BE2C (cell line): ENCODE results near the gene NDST4.

ENCODE experiments used
- DNase-seq: peaks from one replicate; pipeline ENCODE4 v3.0.0-alpha.2; 2020
- H3K27me3 ChIP-seq: fragments of 250-450 bp; sonication (Bioruptor Pico); 2 replicates; pipeline ENCODE4 v1.5.1; 2020; ENCODE audit warnings: mild to moderate bottlenecking
- H3K36me3 ChIP-seq: fragments of 250-450 bp; sonication (Bioruptor Pico); 2 replicates; pipeline ENCODE4 v1.5.1; 2020; ENCODE audit warnings: mild to moderate bottlenecking
- H3K4me1 ChIP-seq: fragments of 250-450 bp; sonication (Bioruptor Pico); 2 replicates; pipeline ENCODE4 v1.5.1; 2020
- H3K4me3 ChIP-seq: 2 replicates; pipeline ENCODE4 v1.5.1; 2011; ENCODE audit warnings: low read depth, low read length
- H3K9me3 ChIP-seq: fragments of 250-450 bp; sonication (Bioruptor Pico); 2 replicates; pipeline ENCODE4 v1.5.1; 2020
- TF ChIP-seq, protein P1 (sequence below): IDR thresholded peaks from 2 replicates; pipeline ENCODE4 v1.5.1; 2012; ENCODE audit warnings: mild to moderate bottlenecking, low read depth, low read length

The NDST4 gene

DNA sequence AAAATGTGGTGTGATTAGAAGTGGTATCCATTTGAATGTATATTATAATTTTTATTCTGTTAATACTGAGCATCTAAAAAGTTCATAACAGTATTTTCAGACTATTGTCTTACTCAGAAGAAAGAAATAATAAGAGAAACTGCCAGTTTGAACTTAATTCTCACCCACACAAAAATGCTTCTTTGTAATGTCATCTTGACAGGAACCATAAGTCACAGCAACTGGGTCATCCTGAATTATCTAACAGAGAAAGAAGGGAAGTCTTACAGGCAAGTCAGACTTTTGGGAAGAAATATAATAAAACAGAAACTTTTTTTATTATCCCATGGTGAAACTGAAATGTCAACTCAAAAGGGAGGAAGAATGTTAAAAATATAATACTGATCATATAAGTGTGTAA is 83.1 kb downstream of the NDST4 start:
- Histone ChIP-seq H3K36me3 (no peaks in the 10 kb centered on the region), H3K9me3 (no peaks in the 10 kb centered on the region), H3K4me3 (no peak overlapping the region), H3K4me1 (no peaks in the 10 kb centered on the region), H3K27me3 (no peaks in the 10 kb centered on the region)
- DNase-seq: no peak
- TF ChIP-seq, protein P1, sequence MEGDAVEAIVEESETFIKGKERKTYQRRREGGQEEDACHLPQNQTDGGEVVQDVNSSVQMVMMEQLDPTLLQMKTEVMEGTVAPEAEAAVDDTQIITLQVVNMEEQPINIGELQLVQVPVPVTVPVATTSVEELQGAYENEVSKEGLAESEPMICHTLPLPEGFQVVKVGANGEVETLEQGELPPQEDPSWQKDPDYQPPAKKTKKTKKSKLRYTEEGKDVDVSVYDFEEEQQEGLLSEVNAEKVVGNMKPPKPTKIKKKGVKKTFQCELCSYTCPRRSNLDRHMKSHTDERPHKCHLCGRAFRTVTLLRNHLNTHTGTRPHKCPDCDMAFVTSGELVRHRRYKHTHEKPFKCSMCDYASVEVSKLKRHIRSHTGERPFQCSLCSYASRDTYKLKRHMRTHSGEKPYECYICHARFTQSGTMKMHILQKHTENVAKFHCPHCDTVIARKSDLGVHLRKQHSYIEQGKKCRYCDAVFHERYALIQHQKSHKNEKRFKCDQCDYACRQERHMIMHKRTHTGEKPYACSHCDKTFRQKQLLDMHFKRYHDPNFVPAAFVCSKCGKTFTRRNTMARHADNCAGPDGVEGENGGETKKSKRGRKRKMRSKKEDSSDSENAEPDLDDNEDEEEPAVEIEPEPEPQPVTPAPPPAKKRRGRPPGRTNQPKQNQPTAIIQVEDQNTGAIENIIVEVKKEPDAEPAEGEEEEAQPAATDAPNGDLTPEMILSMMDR: no peak

DNA sequence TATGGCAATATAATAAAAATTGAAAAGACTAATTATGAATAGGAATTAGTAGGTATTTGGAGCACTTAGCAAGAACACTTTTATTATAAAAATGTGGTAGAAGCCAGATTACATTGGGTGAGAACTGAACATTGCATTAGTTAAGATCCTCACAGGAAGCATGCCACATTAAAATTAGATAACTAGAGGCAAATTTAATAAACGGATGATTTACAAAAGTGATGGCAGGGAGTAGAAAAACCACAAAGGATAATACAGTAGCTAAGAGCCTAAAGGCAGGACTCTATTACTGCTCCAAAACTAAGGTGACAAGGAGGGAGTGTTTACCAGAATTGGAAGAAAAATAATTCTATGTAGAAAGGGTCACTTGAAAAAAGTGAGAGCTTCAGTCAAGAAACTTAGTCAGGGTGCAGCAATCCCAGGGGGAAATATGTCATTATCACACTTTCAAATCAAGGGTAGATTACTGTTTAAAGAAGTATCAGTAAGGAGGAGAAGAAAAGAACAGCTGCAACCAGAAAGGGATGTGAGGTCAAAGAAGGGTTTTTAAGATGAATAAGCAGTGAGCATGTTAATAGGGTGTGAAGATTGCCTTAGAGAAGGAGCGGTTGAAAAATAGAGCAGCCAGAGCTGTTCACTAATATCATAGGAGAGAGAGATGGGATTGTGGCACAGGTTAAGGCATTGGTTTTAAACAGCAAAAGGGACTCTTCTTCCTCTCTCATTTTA is 84.6 kb downstream of the NDST4 start:
- no peak for DNase-seq
- TF ChIP-seq, protein P1: no peak
- no peaks in the 10 kb centered on the region for H3K9me3 ChIP-seq

DNA sequence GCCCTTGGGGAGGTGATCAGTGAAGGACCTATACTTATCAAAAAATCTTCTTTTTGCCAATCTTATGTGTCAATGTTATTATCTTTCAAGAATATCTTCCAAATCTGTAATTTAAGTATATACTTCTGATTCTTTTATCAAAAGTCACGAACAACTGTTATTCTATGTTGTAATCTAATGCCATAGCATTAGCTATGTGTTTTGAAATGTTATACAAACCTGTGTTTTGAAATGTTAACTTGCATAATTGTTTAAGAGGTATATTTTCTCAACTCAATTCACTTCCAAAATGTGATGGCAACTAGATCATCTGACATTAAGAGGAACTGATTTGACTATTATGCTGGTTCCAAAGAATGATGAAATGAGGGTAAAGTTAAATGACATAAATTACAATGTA is 113.5 kb downstream of the NDST4 start:
- Histone ChIP-seq H3K4me1 (no peaks in the 10 kb centered on the region), H3K36me3 (no peaks in the 10 kb centered on the region), H3K27me3 (no peaks in the 10 kb centered on the region), H3K4me3 (no peak overlapping the region), H3K9me3 (no peaks in the 10 kb centered on the region)
- DNase-seq: no peak
- TF ChIP-seq, protein P1: no peak

More for the DNA sequence above, 84.6 kb downstream of the NDST4 start:
- H3K4me3 ChIP-seq: no peak overlapping the region
- no peaks in the 10 kb centered on the region for H3K27me3 ChIP-seq
- H3K4me1 ChIP-seq: no peaks in the 10 kb centered on the region
- H3K36me3 ChIP-seq: no peaks in the 10 kb centered on the region

DNA sequence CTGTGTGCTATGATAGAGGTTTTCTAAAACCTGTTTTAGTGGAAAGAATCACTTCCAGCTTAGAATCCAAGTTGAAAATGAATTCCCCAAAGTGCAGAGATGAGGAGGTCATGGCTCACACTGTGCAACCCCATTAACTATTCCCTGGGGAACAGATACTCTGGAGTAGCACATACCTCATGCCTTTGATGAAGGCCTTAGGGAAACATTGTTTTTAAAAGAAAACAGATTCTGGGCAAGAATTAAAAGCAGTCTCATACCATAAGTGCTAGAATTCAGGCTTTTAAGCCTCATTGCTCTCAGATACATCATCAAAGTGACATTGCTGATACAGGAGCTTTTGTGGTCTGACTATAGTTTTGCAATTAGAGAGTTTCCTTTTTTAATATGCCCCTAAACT is 115.1 kb downstream of the NDST4 start:
- TF ChIP-seq, protein P1: no peak
- Histone ChIP-seq H3K9me3 (no peaks in the 10 kb centered on the region), H3K27me3 (no peaks in the 10 kb centered on the region), H3K4me3 (no peak overlapping the region), H3K4me1 (no peaks in the 10 kb centered on the region), H3K36me3 (no peaks in the 10 kb centered on the region)
- no peak for DNase-seq

DNA sequence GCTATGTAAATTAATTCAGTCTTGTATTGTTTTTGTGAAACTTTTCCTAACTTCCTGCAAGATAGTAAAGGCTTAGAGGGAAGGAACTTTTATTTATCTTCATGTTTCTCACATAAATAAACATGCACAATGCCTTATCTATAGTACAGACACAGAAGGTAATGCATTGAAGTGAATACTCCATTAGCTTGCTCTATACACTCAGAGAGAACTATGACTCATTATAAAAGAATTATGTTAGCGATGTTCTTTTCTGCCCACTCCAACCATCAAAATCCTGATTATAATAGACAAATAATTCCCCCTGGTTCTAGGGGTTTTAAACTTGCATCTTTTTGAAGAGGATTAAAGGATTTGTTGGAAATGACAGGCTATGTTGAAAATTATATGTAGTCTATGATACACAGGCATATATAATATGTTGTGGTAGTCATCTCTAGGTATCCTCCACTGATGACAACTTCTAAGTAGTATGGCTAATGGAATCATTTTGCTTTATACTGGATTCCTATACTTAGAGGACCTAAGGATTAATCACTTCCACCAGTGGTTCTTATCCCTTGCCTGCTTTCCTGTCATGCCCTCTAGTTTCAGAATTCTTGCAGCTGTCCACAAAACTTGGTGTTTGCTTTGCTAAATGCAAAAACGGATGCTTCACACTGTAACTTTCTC is 115.7 kb downstream of the NDST4 start:
- TF ChIP-seq, protein P1: no peak
- Histone ChIP-seq H3K27me3 (no peaks in the 10 kb centered on the region), H3K9me3 (no peaks in the 10 kb centered on the region), H3K4me1 (no peaks in the 10 kb centered on the region), H3K36me3 (no peaks in the 10 kb centered on the region), H3K4me3 (no peak overlapping the region)
- DNase-seq: no peak

DNA sequence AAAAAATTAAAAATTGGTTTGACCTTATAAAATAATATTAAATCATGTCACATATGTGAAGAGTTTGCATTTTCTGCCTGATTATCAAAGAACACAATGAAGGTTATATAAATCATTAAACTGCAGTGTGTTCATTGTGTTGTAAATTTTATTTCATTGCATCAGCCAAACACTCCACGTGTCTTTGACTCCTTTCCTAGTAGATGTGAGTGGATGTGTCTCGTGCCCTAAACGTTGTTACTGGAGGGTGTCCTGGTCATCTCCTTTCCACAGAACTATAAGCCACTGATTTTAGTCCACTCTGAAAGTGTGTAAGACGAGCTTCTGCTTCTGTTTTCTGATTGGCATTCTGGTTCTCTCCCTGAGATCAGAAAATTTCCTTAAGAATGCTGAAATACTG is 127.3 kb downstream of the NDST4 start:
- TF ChIP-seq, protein P1: no peak
- no peak for DNase-seq
- Histone ChIP-seq H3K27me3 (no peaks in the 10 kb centered on the region), H3K9me3 (no peaks in the 10 kb centered on the region), H3K36me3 (no peaks in the 10 kb centered on the region), H3K4me1 (no peaks in the 10 kb centered on the region), H3K4me3 (no peak overlapping the region)
